NCI-H1048 (cell line): ENCODE measurements around the gene RNF112.
A peak's percentile ranks its signal among the peaks of the same experiment; 100 is the strongest.

Experiments used
- DNase-seq: peaks from one replicate; lab custom pipeline; 2025; lab: John Stamatoyannopoulos, UW

Gene RNF112, protein sequence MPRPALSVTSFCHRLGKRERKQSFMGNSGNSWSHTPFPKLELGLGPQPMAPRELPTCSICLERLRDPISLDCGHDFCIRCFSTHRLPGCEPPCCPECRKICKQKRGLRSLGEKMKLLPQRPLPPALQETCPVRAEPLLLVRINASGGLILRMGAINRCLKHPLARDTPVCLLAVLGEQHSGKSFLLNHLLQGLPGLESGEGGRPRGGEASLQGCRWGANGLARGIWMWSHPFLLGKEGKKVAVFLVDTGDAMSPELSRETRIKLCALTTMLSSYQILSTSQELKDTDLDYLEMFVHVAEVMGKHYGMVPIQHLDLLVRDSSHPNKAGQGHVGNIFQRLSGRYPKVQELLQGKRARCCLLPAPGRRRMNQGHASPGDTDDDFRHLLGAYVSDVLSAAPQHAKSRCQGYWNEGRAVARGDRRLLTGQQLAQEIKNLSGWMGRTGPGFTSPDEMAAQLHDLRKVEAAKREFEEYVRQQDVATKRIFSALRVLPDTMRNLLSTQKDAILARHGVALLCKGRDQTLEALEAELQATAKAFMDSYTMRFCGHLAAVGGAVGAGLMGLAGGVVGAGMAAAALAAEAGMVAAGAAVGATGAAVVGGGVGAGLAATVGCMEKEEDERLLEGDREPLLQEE

DNA sequence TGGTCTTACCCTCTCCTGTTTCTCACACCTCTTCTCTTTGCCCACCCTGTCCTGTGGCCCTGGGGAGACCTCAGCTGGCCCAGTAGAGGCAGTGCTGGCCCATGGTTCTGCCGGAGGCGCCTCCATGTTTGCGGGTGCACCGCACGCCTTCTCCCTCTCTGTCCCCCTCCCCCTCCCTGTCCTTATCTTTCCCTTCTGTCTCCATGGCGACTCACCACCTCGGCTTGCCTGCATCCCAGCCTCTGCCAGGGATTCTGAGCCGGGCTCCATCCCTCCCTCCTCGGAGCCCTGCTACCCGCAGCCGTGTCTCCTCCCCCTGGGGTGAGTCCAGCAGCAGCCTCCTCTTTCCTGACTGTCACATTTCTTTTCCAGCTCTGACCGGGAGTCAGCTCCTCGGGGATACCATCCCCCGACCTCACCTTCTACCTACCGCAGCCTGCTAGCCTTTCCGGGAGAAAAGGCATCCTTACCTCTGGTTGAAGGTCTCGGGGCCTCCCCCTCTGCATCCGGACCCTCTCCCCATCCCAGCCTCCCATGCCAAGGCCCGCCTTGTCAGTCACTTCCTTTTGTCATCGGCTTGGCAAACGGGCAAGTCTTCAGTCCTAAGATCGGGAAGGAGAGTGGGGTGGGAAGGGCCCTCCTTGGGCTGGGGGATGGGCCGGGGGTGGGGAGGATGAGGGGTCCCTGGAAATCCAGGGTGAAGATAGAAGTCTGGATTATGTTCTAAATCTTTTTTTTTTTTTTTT is at the start of gene RNF112:
Gene RNF112 (plus strand): TSS at position 358 of the 746 bp plus-strand sequence. CDS start 177 bp downstream, at position 535.
- DNase-seq, result no peak

DNA sequence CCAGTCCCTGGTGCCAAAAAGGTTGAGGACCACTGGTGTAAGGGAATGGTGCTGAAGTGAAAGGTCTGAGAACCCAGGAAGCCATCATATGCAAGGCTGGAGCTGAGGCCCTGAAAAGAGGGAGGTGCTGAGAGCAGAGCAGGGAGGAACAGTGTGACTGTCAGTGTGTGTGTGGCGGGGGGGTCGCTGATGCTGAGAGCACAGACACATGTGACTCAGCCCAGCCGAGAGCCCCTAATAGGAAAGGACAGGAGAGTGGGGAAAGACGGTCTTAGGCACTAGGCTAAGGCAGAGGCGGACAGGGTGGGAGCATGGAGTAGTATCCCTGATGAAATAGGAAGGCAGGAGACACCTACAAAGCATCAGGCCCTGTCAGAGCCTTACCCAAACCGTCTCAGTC is 49.7 kb upstream of the RNF112 start:
- no peak for DNase-seq

DNA sequence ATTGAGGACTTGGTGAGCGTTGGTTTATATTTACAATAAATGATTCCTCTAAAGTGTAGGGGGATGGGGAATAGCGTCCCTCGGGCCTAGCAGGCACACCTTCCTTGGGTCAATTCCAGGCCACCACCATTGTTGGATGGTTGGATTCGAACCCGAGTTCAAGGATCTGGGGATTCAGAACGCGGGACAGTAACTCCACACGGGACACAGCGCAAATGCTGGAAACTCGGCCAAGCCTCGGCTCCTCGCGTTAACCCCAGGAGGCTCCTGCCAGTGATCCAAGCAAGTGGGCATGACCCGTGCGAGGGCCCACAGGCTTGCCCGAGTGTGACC is 49.1 kb upstream of the RNF112 start:
- no peak for DNase-seq

DNA sequence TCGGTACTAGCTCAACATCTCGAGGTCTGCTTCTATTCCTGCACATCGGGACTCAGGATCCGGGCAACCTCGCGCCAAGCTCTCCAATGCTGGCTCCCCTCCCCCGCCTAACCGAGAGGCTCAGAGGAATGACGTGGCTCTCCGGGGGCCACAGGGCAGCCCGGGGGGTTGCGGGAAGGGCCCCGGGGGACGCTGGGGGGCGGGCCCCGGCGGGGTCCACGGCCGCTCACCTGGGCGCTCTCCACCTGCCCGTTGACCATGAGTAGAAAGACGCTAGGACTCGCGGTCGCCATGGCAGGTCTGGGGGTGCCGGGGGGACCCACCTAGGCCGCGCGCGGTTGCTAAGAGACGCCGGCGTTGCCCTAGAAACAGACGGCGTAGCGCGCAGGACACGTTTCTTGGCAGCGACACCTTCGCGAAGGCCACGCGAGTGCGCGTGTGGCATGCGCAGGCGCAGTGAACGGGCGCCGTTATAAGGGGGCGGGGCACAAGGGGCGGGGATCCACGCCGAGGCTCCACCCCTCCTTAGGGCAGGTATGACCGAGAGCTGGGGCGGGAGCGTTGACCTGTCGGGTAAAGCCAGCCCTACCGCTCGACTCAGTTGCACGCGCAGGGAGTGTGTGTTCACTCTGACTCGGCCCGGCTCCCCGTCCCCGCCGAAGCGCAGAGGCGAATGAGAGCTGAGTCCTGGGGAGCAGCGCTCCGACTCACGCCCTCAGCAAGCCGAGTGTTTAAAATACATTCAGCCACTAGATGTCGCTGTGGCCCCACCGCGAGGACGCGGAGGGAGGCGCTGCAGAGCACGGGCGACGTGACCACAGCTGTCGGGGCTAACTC is 48.5 kb upstream of the RNF112 start, which contains the start of gene B9D1:
Gene B9D1 (minus strand): TSS at position 447 of the 837 bp plus-strand sequence. CDS start 154 bp downstream, at position 293.
- peak; percentile 82 for DNase-seq

DNA sequence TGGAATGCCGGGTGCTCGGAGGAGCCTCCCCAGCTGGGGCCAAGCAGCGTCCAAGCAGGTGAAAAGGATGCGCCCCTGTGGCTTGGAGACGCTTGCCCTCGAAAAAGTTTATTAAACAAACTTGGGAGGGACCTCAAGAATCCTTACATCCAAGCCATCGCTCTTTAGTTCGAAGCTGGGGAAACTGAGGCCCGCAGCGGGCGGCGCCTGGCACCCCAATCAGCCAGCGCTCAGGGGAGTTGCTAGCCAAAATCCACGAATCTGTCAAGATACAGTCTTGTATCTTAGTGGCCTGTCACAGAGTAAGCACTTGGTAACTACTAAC is 48.0 kb upstream of the RNF112 start:
- no peak for DNase-seq

DNA sequence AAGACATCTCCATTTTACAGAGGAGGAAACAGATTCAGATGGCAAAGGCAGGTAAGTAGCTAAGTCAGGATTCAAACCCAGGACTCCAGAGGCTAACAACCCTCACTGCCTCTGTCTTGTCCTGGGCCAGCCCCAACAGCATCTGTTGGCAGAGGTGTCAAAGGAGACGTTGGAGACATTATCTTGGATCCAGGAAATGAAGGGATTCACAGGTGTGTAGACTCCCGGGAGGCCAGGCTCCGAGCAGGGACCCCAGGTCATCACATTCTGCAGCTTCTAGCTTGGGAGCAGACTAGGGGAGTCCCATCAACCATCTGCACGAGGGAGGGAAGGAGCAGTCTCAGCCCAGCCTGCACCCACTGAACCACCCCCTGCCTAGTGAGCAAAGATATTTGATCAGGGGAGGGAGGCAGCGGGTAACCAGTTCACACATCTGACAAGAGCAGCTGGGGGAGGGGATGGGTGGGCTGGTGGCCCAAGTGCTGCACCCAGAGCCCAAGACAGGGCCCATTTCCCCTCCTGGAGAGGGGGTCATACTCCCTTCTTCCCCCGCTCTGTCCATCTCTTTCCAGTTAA is 47.5 kb upstream of the RNF112 start:
- no peak for DNase-seq

DNA sequence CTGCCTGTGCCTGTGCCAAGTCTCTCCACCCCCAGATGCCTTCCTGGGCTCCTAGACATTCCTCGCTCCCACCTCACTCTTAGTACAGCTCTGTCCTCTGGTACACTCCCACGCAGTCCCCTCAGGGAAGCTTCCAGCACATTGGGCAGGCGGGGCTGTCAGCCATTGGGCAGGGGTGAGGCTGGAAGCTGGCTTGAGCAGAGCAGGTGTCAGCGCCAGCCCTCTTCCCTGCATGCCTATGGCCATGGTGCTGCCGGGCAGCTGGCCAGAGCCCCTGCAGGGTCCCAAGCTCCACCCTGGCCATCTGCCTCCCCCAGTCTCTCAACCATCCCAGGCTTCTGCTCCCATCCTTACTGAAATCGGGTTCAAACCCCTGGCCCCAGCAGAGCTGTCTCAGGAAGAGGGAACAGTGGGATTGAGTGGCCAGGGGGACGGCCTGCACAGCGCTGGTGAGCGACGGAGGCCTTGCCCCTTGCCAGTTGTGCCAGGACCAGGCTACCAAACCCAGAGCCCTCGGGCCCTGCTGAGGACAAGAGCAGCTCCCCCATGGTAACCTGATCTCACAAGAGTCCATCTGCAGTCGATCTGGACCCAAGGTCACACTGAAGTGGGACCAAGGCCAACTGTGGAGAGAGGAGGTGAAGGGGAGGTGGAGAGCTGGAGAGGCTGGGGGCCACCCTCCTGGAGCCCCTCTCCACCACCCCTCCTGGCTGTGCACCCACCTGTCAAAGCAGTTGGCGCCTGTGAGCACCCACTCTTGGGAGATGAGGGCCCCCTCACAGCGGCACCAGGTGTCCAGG is 46.1 kb upstream of the RNF112 start:
- DNase-seq, result no peak

DNA sequence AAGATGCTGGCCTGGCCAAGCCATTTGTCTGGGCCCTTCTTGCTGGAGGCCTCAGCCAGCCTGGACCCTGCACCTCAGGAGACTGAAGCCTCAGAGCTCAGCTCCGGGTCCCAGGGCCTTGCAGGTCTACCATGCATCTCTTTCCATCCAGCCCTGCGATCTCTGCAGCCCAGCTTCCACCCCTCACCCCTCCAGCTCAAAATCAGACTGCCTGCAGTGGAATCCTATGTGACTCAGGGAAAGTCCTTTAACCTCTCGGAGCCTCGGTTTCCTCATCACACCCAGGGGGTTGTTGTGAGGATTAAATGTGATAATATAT is 45.6 kb upstream of the RNF112 start:
- no peak for DNase-seq

DNA sequence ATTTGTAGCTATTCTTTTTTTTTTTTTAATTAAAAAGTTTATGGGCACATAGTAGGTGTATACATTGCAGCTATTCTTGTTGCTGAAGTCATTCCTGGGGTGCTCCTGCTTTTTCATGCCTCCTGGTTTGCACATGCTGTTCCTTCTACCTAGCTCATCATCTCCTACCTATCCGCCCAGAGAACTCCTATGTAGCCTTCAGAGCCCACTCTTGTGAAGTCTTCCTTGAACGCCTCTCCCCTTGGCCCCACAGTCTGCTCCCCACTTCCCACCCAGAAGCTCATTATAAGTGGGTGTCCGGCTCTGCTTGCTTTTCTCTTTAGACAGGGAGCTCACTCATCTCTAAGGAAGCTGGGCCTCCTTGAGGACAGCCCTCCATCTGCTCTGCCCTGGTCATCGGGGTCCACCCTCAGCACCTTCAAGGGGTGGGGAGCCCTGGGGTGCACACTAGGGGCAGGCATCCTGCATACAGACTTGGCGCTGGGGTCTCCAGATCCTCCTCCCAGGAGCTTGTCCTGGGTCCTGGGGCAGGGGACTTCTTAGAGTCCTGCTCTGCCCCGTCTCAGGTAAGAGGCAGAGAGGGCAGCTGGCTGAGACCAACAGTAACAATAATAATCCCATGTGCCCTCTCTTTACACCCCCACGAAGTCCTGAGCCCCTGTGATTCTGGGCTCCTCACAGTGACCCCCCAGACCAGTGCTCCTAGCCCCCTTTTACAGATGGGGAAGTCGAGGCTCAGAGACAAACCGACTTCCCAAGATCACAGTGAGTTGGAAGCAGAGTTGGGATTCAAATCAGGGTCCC is 45.0 kb upstream of the RNF112 start:
- DNase-seq, result no peak

DNA sequence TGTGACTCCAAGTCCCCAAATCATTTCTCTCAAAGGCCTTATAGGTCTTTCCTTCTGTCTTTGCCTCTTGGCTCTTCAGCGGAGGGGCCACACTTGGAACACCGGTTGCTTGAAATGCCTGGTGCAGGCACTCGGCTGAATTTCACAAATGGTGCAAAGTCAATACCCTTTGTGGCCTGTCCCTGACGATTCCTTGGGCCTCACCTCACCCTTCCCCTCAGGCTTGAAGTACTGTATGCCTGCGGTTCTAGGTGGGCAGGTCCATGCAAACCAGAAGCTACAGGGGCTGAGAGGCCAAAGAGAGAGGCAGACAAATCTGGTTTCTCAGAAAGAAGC is 44.4 kb upstream of the RNF112 start:
- no peak for DNase-seq

DNA sequence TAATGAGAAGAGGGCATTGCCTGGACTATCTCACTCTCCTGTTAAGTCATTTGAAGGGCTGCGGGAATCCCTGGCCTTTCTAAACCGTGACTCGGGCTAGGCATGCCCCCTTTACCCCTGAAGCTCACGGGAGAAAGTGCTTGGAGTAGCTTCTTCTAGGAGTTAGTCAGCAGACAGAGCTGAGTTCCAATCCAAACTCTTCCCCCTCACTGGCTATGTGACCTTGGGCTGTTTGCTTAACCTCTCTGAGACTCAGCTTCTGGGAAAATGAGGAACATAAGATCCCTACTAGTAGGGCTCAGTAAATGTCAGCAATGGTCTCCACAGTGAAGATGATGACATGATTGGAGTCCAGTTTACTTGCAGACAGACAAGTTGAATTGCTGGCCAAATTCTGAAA is 42.8 kb upstream of the RNF112 start:
- DNase-seq, result no peak

DNA sequence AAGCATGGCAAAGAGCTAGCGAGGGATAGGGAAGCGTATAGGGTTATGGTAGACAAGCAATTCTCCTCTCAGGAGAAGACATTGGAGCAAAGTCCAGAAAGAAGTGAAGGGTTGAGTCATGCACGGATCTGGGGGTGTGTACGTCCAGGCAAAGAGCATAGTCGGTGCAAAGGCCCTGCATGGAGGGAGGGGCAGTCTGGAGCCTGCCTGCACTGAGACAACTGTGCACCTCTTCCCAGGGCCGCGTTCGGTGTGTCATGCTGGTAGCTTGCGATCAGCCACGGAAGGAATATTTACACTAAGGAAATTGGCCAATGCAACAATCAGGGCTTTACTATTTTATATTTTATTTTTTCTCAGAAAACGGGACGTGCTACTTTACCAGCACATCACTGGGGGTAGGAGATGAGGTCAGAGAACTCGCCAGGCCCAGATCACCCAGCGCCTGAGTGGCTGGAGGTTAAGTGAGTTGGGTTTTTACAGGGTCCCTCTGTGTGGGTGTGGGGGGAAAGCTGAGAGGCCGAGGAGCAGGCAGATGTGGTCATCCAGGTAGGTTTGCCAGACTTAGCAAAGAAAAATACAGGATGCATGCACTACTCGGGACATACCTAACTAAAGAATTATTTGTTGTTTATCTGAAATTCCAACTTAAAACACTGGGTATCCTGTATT is 41.8 kb upstream of the RNF112 start:
- no peak for DNase-seq

DNA sequence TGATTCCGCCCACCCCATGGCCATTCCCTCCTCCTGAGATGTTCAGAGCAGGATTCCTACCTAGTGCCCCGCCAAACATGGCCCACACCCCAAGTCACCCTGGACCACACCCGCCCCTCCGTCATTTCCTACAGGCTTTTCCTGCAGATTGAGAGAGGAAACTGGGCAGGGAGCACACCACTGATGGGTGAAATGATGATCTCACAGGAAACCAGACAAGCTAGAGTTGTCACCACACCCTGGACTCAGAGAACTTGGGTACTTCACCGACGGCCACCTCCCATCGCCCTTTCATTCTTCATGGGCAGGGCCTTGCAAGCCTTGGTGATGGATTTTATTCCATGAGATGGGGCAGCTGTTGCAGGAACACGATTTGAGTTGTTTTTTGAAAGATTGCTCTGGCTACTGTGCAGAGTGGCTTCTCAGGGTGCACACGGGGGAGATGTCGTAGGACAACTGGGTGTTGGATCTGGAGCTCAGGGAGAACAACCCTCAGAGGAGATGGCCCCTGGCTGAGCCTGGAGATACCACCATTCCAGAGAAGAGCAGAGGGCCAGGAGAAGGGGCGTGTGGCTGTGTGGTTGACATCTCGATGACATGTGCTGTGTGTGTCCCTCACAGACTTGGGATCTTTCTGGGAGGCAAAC is 41.1 kb upstream of the RNF112 start:
- DNase-seq, result no peak

DNA sequence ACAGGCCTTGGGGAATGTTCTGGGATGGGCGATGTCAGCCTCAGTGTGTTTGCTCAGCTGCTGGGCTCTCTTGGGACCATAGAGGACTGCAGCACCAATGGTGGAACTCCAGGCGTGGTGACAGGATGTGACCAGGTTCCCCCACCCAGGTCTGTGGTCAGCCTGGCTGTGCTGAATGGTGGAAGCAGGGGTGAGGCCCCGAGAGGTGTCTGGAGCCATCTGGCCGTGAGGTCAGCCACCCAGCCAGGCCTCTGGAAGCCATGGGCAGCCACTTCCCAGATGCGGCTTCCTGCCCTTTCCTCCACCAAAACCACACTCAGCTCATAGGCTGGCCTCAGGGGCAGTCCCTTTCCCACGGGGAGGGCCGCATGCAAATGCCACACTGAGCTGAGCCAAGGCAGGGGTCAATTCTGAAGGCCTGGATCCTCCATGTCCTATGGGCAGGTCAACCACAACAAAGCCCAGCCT is 40.5 kb upstream of the RNF112 start:
- DNase-seq, result no peak

DNA sequence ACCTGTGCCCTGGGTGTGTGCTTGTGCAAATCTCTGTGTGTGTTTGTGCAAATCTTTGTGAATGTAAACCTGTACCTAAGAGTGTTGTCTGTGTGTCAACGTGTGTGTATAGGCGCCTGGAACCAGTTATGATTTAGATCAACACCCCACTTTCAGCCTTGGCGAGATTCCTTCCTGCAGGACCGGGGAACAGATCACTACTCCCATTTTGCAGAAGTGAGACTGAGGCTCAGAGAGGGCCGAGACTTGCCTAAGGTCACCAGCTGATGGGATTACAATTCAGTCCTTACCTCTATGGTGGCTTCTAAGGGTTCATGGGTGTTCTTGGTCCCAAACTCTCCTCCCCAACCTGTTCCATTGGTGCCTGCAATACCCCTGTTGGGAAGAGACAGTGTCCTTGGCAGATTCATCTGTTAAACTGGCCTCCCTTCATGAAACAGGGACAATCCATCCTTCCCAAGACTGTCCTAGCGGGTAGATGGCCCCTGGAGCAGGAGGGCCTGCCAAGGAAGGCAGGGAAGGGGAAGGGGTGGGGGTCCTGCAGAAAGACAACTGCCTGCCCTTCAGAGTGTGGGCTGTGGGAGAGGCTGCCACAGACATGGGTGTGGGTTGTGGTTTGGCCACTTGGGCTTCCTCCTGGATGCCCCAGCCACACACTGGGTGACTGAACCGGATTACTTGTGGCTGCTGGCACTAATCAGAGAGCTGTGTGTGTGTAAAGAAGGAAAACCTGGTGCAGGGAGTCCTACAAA is 39.6 kb upstream of the RNF112 start:
- DNase-seq, result no peak

DNA sequence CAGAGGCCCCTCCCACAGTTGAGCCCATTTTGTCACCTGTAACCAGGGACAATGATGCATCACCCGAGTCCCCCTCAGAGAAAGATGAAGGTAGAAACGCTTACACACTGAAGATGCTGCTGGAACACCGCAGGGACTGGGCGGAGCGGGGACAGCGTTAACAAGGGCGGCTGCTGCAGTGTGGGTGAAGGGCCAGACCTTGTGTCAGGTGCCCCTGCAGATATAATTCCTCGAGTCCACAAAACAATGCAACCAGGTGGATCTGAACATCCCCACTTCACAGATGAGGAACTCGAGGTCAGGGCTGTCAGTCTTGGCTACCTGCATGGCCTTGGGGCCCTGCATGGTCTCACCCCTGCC is 39.0 kb upstream of the RNF112 start:
- DNase-seq, result no peak

DNA sequence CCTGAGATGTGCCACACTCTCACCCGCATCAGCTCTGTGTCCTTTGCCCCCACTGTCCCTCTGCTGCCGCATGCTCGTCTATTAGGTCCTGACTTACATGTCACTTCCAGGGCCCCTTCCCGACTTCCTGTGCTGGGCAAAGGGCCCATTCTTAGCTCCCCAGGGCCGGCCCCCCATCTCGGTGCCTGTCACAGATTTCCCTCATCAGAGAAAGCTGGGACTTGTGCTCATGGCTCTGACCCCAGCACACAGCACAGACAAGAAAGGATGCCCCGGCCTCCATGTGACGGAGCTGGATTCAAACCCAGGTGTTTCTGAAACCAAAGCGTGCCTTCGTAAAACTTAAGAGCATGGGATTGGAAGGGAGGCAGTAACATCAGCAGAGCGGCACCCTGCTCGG is 38.6 kb upstream of the RNF112 start:
- no peak for DNase-seq

DNA sequence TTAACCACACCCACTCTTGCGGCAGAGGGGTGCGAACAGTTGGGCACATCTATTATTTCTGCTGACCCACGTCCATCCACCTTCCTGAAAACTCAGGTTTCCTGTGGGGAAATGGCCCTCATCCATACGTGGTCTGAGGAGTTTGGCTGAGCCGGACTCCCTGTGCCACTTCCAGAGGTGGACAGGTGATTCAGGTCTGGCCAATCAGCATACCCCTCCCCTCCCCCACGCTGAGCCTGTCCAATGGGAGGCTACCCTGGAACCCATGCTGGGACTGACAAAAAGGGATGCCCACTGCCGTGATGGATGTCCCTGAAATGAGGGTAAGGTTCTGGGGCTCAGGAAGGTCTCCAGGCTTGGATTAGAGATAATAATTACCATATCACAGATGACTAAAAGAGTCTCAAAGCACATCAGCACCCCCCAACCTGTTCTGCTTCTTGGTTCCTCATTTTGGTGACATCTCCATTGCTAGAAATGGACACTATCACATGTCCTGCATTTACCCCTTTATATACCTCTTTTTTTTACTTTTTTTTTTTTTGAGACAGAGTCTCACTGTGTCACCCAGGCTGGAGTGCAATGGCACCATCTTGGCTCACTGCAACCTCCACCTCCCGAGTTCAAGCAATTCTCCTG is 38.0 kb upstream of the RNF112 start:
- no peak for DNase-seq
